CD4-positive, alpha-beta T cell treated with Interleukin-4 for 4 hours (primary cell): ENCODE results near the gene YBEY.

Source experiments
- DNase-seq: peaks from one replicate; pipeline ENCODE4 v3.0.0-alpha.2; 2020

Gene YBEY

GRCh38 chr21:46265736-46266525, 20.2 kb upstream of the YBEY start:
- no peak for DNase-seq

- DNase-seq = no peak
Measured at GRCh38 chr21:46266946-46267345, 19.2 kb upstream of the YBEY start.

GRCh38 chr21:46268371-46268770, 17.8 kb upstream of the YBEY start:
- DNase-seq = no peak

GRCh38 chr21:46269466-46269865, 16.7 kb upstream of the YBEY start:
- DNase-seq = no peak

- DNase-seq = no peak
Measured at GRCh38 chr21:46273341-46273740, 12.8 kb upstream of the YBEY start.

DNA sequence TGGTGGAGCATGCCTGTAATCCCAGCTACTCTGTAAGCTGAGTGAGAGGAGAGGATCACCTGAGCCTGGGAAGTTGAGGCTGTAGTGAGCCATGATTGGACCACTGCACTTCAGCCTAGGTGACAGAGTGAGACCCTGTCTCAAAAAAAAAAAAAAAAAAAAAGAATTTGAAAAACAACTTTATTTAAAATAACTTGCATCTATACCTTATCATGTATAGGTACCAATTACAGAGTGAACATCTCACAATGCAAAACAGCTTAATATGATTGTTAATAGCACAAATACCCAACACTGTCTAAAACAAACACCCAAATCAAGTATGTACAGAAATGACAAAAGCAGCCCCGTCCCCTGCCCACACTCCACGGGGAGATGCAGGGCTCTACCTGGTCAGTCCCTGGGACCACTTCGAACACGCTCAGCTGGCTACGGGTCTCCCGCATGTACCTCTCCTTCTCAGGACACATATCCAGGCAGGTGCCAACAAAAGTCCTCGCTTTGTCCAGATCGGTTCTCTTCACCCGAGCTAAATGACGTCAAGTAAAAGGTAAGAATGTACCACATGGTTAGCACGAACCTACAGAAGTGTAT, 11.2 kb upstream of the YBEY start:
- no peak for DNase-seq

- DNase-seq = no peak
Measured at GRCh38 chr21:46284077-46284644, 2.0 kb upstream of the YBEY start.

GRCh38 chr21:46284733-46285132, 1.4 kb upstream of the YBEY start:
- no peak for DNase-seq

DNA sequence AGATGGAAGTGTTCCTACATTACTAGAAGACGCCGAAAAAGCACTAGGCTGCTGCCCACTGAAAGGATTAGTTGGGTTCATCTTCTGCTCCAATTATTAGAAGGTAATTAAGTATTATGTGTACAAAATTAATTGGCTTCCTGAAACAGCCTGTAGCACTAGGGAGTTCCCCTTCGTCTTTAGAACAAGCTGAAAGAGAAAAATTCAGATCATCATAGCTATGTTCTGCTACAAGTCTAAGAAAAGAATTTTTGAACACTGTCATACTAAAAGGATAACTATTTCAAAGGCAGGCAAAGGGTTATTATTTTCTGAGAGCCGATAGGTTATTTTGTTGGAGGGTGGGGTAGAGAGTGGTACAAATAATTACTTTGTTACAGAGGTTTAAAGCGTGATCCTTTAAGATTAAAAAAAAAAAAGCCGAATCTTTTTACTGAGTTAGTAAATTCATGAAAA, 908 bp upstream of the YBEY start, which contains the start of gene MCM3AP:
MCM3AP (minus strand) TSS at position 406 of the 456 bp plus-strand sequence; CDS start at position 81, 325 bp downstream.
- no peak for DNase-seq

- no peak for DNase-seq
Measured at GRCh38 chr21:46286648-46287002, 483 bp downstream of the YBEY start.

DNA sequence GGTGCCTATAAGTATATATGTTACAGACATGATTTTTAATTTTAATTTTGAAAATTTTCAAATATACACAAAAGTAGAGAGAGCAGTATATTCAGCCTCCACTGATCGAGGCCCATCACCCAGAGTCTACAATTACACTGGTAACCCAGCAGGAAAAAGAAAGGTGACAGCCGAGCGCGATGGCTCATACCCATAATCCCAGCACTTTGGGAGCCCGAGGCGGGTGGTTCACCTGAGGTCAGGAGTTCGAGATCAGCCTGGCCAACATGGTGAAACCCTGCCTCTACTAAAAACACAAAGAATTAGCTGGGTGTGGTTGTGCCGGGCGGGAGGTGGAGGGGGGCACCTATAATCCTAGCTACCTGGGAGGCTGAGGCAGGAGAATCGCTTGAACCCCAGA, 1.4 kb downstream of the YBEY start:
- no peak for DNase-seq

DNA sequence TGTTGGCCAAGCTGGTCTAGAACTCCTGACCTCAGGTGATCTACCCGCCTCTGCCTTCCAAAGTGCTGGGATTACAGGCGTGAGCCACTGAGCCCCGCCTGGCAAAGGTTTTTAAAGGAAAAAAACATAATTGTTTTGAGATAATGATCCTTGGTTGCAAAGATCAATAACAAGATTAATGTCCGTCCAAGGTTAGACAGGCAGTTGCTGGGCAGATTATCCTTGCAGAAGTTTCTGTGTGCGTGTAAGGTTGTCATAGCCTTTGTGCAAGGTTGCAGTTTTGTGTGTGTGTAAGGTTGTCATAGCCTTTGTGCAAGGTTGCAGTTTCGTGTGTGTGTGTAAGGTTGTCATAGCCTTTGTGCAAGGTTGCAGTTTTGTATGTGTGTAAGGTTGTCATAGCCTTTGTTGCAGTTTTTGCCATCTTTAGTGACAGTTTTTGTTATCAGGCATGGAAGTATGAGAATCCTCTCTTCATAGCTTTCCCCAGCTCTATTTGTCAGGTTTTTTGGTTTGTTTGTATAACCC, 3.6 kb downstream of the YBEY start:
- DNase-seq = no peak

GRCh38 chr21:46291561-46291960, 5.4 kb downstream of the YBEY start:
- DNase-seq = no peak

GRCh38 chr21:46294647-46295176, 8.6 kb downstream of the YBEY start:
- DNase-seq = no peak

- DNase-seq = no peak
Measured at GRCh38 chr21:46295177-46295770, 9.1 kb downstream of the YBEY start.

- DNase-seq = peak; percentile 23
Measured at GRCh38 chr21:46295996-46296752, 10.0 kb downstream of the YBEY start.

DNA sequence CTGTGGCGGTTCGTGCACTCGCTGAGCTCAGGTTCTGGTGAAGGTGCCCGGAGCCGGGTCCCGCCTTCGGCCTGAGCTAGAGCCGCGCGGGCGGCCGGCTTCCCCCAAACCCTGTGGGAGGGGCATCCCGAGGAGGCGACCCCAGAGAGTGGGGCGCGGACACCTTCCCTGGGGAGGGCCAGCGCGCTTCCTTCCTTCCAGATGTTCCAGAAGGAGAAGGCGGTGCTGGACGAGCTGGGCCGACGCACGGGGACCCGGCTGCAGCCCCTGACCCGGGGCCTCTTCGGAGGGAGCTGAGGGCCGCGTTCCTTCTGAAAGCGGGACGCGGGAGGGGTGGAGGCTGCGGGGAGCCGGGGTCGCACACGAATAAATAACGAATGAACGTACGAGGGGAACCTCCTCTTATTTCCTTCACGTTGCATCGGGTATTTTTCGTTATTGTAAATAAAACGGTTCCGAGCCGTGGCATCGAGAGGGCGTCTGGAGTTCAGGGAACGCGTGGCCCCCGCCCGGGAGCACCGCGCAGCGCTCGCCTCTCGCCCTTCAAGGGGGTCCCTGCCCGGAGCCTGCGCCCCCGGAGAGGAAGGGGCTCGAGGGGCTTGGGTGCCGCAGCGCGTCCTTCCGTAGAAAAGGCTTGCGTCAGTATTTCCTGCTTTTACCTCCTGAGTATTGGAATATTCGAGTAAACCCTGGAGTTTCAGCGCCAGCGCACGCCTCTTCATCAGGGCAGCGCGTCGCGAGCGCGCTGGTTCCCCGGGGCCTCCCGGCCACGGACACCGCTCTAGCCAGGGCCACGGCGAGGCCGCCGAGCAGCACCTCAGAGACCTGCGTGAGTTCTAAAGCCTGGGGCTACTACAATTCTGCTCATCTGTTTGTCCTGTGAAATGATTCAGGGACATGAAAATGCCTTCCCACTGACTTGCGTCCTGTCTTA, 11.5 kb downstream of the YBEY start:
- DNase-seq = no peak

- no peak for DNase-seq
Measured at GRCh38 chr21:46299167-46299566, 13.0 kb downstream of the YBEY start.

DNA sequence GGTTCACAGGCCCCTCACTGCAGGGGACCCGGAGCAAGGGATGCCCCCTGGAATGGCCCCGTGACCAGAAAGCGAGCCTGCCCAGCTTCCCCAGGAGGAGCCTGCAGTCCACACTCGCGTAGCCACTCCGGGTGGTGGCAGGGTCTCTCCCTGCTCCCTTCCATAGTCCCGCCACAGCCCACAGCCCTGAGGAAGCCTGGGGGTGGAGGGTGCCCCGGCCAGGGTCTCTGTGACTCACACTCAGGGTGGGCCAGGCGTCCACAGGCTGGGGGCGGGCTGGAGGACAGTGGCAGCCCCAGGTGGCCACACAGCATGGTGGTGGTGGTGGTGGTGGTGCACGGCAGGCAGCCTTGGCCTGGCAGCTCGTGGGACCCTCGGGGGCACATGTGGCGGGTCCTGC, 15.6 kb downstream of the YBEY start:
- DNase-seq = no peak

DNA sequence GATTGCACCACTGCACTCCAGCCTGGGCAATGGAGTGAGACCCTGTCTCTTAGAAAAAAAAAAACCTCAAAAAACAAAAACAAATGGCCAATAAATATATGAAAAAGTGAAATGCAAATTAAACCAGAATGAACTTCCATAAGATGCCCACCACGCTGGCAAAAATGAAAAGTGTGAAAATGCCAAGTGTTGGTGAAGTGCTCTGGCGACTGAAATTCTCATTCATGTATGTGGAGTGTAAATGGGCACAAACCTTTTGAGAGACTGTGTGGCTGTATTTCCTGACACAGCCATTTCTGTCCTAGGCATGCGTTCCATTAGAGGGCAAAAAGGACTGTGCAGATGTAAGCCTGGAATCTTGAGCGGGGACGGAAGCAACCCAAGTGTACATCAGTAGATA, 18.3 kb downstream of the YBEY start:
- DNase-seq = no peak

GRCh38 chr21:46304955-46305354, 18.8 kb downstream of the YBEY start:
- no peak for DNase-seq
